Measurements from ENCODE around the gene BCAR3. TPM values are rescaled to one million over a fixed set of nuclear protein-coding genes. Genes with fewer than 3 reads are reported as not detected.

The BCAR3 gene
- total RNA-seq, 1 experiment from 2014 or later, result 9.3 TPM

DNA sequence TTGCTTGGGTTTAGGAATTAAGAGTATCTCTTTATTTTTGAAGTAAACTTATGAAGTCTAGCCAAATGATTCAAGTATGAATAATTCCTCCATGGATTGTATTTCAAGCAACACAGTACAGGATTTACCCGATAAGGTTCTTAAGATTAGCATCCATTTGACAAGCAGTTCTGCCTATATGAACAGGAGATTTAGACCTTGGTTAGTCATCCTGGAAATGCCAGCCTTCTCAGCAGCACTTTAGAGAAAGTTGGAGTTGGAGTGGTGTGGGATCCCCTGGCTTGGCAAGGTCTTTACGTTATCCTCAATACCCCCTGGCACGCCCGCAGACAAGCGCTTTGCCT lies 1.6 kb downstream of the BCAR3 start:
- POLR2A ChIA-PET, result no interaction called here
- Mint-ChIP-seq H3K36me3 (ENCODE audit: insufficient read depth, unreplicated experiment) (no peaks in the 10 kb centered on the region), H3K27me3 (ENCODE audit: insufficient read depth, unreplicated experiment) (no peaks in the 10 kb centered on the region), H3K27ac (ENCODE audit: unreplicated experiment) (no peak overlapping the region), H3K4me1 (ENCODE audit: low read depth, unreplicated experiment) (peaks cover 26% of the 10 kb centered on the region), H3K4me3 (ENCODE audit: unreplicated experiment) (peak overlapping the region; percentile 44), H3K9me3 (ENCODE audit: unreplicated experiment) (no peaks in the 10 kb centered on the region)
- Histone ChIP-seq H3K9me3 (no peaks in the 10 kb centered on the region), H3K36me3 (ENCODE audit: control insufficient read depth, insufficient read depth, low read length) (no peaks in the 10 kb centered on the region), H3K4me3 (ENCODE audit: low read depth, low read length) (peak overlapping the region; percentile 59; the same call in 1 of the 2 replicates), H3K27me3 (replicated peaks; ENCODE audit: control insufficient read depth, insufficient read depth, low read length) (no peaks in the 10 kb centered on the region), H3K4me1 (peaks cover 15% of the 10 kb centered on the region)
- CTCF ChIA-PET, result interaction anchor here (2.9 kb wide), 1 partner anchor 133 kb away, joined by 15 read pairs; no protein-coding TSS in a partner anchor
- no TSS peak for BruUV-seq (replicated peaks)
- TF ChIP-seq, protein P1, sequence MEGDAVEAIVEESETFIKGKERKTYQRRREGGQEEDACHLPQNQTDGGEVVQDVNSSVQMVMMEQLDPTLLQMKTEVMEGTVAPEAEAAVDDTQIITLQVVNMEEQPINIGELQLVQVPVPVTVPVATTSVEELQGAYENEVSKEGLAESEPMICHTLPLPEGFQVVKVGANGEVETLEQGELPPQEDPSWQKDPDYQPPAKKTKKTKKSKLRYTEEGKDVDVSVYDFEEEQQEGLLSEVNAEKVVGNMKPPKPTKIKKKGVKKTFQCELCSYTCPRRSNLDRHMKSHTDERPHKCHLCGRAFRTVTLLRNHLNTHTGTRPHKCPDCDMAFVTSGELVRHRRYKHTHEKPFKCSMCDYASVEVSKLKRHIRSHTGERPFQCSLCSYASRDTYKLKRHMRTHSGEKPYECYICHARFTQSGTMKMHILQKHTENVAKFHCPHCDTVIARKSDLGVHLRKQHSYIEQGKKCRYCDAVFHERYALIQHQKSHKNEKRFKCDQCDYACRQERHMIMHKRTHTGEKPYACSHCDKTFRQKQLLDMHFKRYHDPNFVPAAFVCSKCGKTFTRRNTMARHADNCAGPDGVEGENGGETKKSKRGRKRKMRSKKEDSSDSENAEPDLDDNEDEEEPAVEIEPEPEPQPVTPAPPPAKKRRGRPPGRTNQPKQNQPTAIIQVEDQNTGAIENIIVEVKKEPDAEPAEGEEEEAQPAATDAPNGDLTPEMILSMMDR (IDR thresholded peaks at IDR 0.05; ENCODE audit: insufficient read depth in 1 of 2, low read depth in 1 of 2, low read length in 1 of 2, severe bottlenecking in 1 of 2, unreplicated experiment in 1 of 2), result no peak
- intact Hi-C loops (cut with micrococcal nuclease; ENCODE audit: unreplicated experiment), result loop anchor here (2.0 kb wide), 3 partner anchors 41 to 135 kb away; no protein-coding TSS in a partner anchor
- no peak for DNase-seq

DNA sequence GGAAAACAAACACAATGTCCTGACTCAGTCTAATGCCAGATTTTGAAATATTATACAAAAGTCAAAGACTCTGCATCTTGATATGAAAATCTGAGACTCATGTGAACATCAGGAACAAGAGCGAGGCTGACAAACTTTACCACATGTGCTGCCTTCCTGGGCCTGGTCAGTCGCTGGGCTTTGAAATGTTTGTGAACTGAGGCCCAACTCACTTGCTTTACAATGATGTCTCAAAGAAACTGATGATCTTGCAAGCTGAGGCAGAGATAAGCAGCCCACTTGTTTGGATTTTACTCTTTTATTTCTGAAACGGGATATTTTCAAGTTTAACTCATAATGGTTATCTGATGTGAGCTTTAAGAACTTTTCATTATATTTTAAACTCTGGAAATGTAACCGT lies 2.1 kb downstream of the BCAR3 start:
- no peak overlapping the region for H3K27ac Mint-ChIP-seq (ENCODE audit: unreplicated experiment)

DNA sequence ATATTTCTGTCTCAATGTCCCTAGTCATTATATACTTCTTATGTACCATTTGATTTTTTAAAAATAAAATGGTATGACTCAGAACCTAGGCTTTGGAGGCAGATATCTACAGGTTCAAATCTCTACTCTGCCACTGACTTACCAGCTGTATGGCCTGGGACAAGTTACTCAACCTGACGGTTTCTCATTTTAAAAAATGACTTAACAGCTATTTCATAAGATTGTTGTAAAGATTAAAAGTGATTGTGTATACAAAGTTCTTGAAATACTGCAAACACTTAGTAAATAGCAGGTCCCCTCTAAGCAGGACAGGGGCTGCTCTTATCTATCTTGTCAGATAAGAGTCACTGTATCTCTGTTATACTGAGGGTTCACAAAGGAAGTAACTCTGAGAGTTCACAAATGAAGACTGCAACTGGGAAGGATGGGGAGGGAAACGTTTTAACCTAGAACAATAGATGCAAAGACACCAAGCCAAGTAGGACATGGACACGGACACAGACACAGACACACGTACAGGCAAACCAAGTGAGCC lies 2.6 kb downstream of the BCAR3 start:
- Histone ChIP-seq H3K27me3 (replicated peaks; ENCODE audit: control insufficient read depth, insufficient read depth, low read length) (no peaks in the 10 kb centered on the region), H3K4me3 (ENCODE audit: low read depth, low read length) (no peak overlapping the region), H3K4me1 (peaks cover 15% of the 10 kb centered on the region), H3K9me3 (no peaks in the 10 kb centered on the region), H3K36me3 (ENCODE audit: control insufficient read depth, insufficient read depth, low read length) (no peaks in the 10 kb centered on the region)
- Mint-ChIP-seq H3K36me3 (ENCODE audit: insufficient read depth, unreplicated experiment) (no peaks in the 10 kb centered on the region), H3K9me3 (ENCODE audit: unreplicated experiment) (no peaks in the 10 kb centered on the region), H3K27ac (ENCODE audit: unreplicated experiment) (no peak overlapping the region), H3K27me3 (ENCODE audit: insufficient read depth, unreplicated experiment) (no peaks in the 10 kb centered on the region), H3K4me1 (ENCODE audit: low read depth, unreplicated experiment) (peaks cover 26% of the 10 kb centered on the region), H3K4me3 (ENCODE audit: unreplicated experiment) (peak overlapping the region; percentile 44)
- ChIA-PET CTCF (interaction anchor here (0.6 to 1.2 kb wide), 2 partner anchors 135 to 168 kb away, joined by 3 read pairs; no protein-coding TSS in a partner anchor), POLR2A (no interaction called here)
- intact Hi-C loops (cut with micrococcal nuclease; ENCODE audit: unreplicated experiment), result loop anchor here (10.0 kb wide), 1 partner anchor 86 kb away; no protein-coding TSS in a partner anchor
- no peak for DNase-seq
- TF ChIP-seq, protein P1 (IDR thresholded peaks at IDR 0.05; ENCODE audit: insufficient read depth in 1 of 2, low read depth in 1 of 2, low read length in 1 of 2, severe bottlenecking in 1 of 2, unreplicated experiment in 1 of 2), result no peak
- BruUV-seq (replicated peaks), result no TSS peak

More for the DNA sequence above, 2.1 kb downstream of the BCAR3 start:
- Mint-ChIP-seq H3K4me3 (ENCODE audit: unreplicated experiment) (peak overlapping the region; percentile 44), H3K9me3 (ENCODE audit: unreplicated experiment) (no peaks in the 10 kb centered on the region), H3K4me1 (ENCODE audit: low read depth, unreplicated experiment) (peaks cover 26% of the 10 kb centered on the region), H3K36me3 (ENCODE audit: insufficient read depth, unreplicated experiment) (no peaks in the 10 kb centered on the region), H3K27me3 (ENCODE audit: insufficient read depth, unreplicated experiment) (no peaks in the 10 kb centered on the region)
- H3K27me3 ChIP-seq (replicated peaks; ENCODE audit: control insufficient read depth, insufficient read depth, low read length), result no peaks in the 10 kb centered on the region
- H3K9me3 ChIP-seq, result no peaks in the 10 kb centered on the region
- no peak overlapping the region for H3K4me3 ChIP-seq (ENCODE audit: low read depth, low read length)
- CTCF ChIA-PET, result interaction anchor here (1.2 to 2.9 kb wide), 2 partner anchors 134 kb away, joined by 3 to 15 read pairs; no protein-coding TSS in a partner anchor
- no TSS peak for BruUV-seq (replicated peaks)
- H3K4me1 ChIP-seq, result peaks cover 15% of the 10 kb centered on the region
- no peak for DNase-seq
- POLR2A ChIA-PET, result no interaction called here
- TF ChIP-seq, protein P1 (IDR thresholded peaks at IDR 0.05; ENCODE audit: insufficient read depth in 1 of 2, low read depth in 1 of 2, low read length in 1 of 2, severe bottlenecking in 1 of 2, unreplicated experiment in 1 of 2), result no peak
- intact Hi-C loops (cut with micrococcal nuclease; ENCODE audit: unreplicated experiment), result loop anchor here (10.0 kb wide), 1 partner anchor 85 kb away; no protein-coding TSS in a partner anchor
- no peaks in the 10 kb centered on the region for H3K36me3 ChIP-seq (ENCODE audit: control insufficient read depth, insufficient read depth, low read length)

Measured in Caco-2 (cell line).